GM23338 (cell line): Measurements from ENCODE around the gene TBX2. TPM values are rescaled to one million over a fixed set of nuclear protein-coding genes. Genes with fewer than 3 reads are reported as not detected.
A peak's percentile ranks its signal among the peaks of the same experiment; 100 is the strongest.

Experiments
- ATAC-seq: fragments of 200-7000 bp; cut with Tn5 transposase; 3 replicates; pipeline ENCODE4 v1.9.1; 2020
- DNase-seq: peaks from one replicate; pipeline ENCODE4 v3.0.0-alpha.2; 2015; ENCODE audit warnings: low spot score
- H2AFZ ChIP-seq: fragments of 200-600 bp; sonication (generic); 2 replicates; pipeline ENCODE4 v1.8.0; 2016; ENCODE audit warnings: antibody characterized with exemption, mild to moderate bottlenecking, moderate library complexity
- H3F3A ChIP-seq: fragments of 200-600 bp; sonication (generic); replicated peaks from 2 replicates; pipeline ENCODE4 v1.8.0; 2017; ENCODE audit warnings: antibody characterized with exemption, mixed run types, low read depth
- H3K27ac ChIP-seq: fragments of 200-600 bp; sonication (generic); 2 replicates; pipeline ENCODE4 v1.6.1; 2016; ENCODE audit warnings: low read depth
- H3K27me3 ChIP-seq: fragments of 200-600 bp; sonication (generic); 2 replicates; pipeline ENCODE4 v1.8.0; 2016; ENCODE audit warnings: mild to moderate bottlenecking, mixed run types, moderate library complexity; ENCODE audit not compliant: insufficient read depth
- H3K36me3 ChIP-seq: fragments of 200-600 bp; sonication (generic); 2 replicates; pipeline ENCODE4 v1.8.0; 2016; ENCODE audit warnings: mild to moderate bottlenecking; ENCODE audit not compliant: insufficient read depth
- H3K4me1 ChIP-seq: fragments of 200-600 bp; sonication (generic); 2 replicates; pipeline ENCODE4 v1.8.0; 2016; ENCODE audit warnings: mild to moderate bottlenecking, moderate library complexity; ENCODE audit not compliant: insufficient read depth
- H3K4me2 ChIP-seq: fragments of 200-600 bp; sonication (generic); 2 replicates; pipeline ENCODE4 v1.7.1; 2017; ENCODE audit warnings: mixed run types
- H3K4me3 ChIP-seq: fragments of 200-600 bp; sonication (generic); 2 replicates; pipeline ENCODE4 v1.6.1; 2016; ENCODE audit warnings: mixed run types
- H3K79me2 ChIP-seq: fragments of 200-600 bp; sonication (generic); replicated peaks from 2 replicates; pipeline ENCODE4 v1.8.0; 2017; ENCODE audit warnings: mild to moderate bottlenecking; ENCODE audit not compliant: insufficient read depth
- H3K9me2 ChIP-seq: fragments of 200-600 bp; sonication (generic); 2 replicates; pipeline ENCODE4 v1.8.0; 2017; ENCODE audit not compliant: insufficient read depth
- H4K20me1 ChIP-seq: fragments of 200-600 bp; sonication (generic); replicated peaks from 2 replicates; pipeline ENCODE4 v1.8.0; 2017; ENCODE audit warnings: mild to moderate bottlenecking; ENCODE audit not compliant: insufficient read depth
- H3K27ac Mint-ChIP-seq: 2 replicates; pipeline ENCODE4 v1.8.0; 2020; ENCODE audit warnings: inconsistent platforms, mild to moderate bottlenecking, moderate library complexity, mixed read lengths
- H3K27me3 Mint-ChIP-seq: 3 replicates; pipeline ENCODE4 v1.8.0; 2022; ENCODE audit warnings: low read depth, mild to moderate bottlenecking, moderate library complexity, mixed read lengths, inconsistent platforms; ENCODE audit not compliant: insufficient read depth, poor library complexity
- H3K36me3 Mint-ChIP-seq: 3 replicates; pipeline ENCODE4 v1.8.0; 2021; ENCODE audit warnings: low read depth, mild to moderate bottlenecking, inconsistent platforms, moderate library complexity, mixed read lengths
- H3K4me1 Mint-ChIP-seq: 3 replicates; pipeline ENCODE4 v1.8.0; 2020; ENCODE audit warnings: mild to moderate bottlenecking, inconsistent platforms, mixed read lengths
- H3K4me3 Mint-ChIP-seq: 3 replicates; pipeline ENCODE4 v1.8.0; 2021; ENCODE audit warnings: moderate library complexity, mild to moderate bottlenecking, inconsistent platforms, mixed read lengths
- H3K9me3 Mint-ChIP-seq: 3 replicates; pipeline ENCODE4 v1.8.0; 2020; ENCODE audit warnings: moderate library complexity, mild to moderate bottlenecking, inconsistent platforms, mixed read lengths
- STAT1 ChIP-seq: IDR thresholded peaks from one replicate; pipeline ENCODE4 v1.6.1; 2016; ENCODE audit warnings: antibody characterized with exemption; ENCODE audit not compliant: unreplicated experiment
- ZNF331 ChIP-seq: fragments of 250-450 bp; sonication (Bioruptor Pico); IDR thresholded peaks from 2 replicates; pipeline ENCODE4 v1.5.0; 2020; ENCODE audit warnings: low read depth, mild to moderate bottlenecking, moderate library complexity
- polyA plus RNA-seq: library from polyadenylated mRNA; unstranded; fragments of >200 nt; fragmentation: Nextera tagmentation; extraction: Ambion mirVana; gene quantifications from 2 replicates; pipeline ENCODE4 v1.2.1, GENCODE V29; 2016
- total RNA-seq: library from RNA; depleted of rRNA; stranded (reverse); fragments of >200 nt; shearing (Covaris generic); gene quantifications from 2 replicates; pipeline ENCODE4 v1.2.3, GENCODE V29; 2014
- TF ChIP-seq, protein P1 (sequence below): IDR thresholded peaks from 2 replicates; pipeline ENCODE4 v1.6.1; 2016; ENCODE audit warnings: antibody characterized with exemption
- TF ChIP-seq, protein P2 (sequence below): fragments of 250-450 bp; sonication (Bioruptor Pico); IDR thresholded peaks from 2 replicates; pipeline ENCODE4 v1.5.0; 2020; ENCODE audit warnings: mild to moderate bottlenecking, moderate library complexity
- TF ChIP-seq, protein P3 (sequence below), 2 experiments: fragments of 200-600 bp in 1 of 2; sonication (generic) in 1 of 2; conservative IDR thresholded peaks; 2 replicates each; pipeline versions ENCODE4 v1.5.1 to v1.6.1; 2016 to 2017; ENCODE audit warnings: antibody characterized with exemption in 2 of 2, low read depth in 2 of 2, mild to moderate bottlenecking in 2 of 2, moderate library complexity in 1 of 2

The TBX2 gene
- total and polyA plus RNA-seq, 2 experiments from 2014 or later, result not detected

DNA sequence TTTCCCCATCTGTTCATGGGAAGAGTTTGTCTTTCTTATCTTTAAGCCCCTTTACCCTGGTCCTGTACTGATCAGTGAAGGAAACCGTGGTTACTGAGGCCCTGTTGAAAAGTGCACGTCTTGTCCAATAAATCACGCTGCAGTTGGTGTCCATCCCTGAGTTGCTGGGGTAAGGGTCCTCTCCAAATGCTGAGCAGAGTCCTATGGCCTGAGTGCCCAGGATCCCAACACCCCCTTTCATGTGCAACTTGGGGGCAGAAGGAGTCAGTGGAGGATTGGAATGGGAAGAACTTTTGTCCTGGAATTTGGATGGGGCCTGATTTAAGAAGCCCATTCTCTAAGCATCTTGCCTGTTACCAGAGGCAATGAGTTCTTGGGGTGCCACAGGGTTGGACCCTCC is 7.0 kb upstream of the TBX2 start (continued):
- TF ChIP-seq, protein P1, sequence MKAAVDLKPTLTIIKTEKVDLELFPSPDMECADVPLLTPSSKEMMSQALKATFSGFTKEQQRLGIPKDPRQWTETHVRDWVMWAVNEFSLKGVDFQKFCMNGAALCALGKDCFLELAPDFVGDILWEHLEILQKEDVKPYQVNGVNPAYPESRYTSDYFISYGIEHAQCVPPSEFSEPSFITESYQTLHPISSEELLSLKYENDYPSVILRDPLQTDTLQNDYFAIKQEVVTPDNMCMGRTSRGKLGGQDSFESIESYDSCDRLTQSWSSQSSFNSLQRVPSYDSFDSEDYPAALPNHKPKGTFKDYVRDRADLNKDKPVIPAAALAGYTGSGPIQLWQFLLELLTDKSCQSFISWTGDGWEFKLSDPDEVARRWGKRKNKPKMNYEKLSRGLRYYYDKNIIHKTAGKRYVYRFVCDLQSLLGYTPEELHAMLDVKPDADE, result no peak
- TF ChIP-seq, protein P2, sequence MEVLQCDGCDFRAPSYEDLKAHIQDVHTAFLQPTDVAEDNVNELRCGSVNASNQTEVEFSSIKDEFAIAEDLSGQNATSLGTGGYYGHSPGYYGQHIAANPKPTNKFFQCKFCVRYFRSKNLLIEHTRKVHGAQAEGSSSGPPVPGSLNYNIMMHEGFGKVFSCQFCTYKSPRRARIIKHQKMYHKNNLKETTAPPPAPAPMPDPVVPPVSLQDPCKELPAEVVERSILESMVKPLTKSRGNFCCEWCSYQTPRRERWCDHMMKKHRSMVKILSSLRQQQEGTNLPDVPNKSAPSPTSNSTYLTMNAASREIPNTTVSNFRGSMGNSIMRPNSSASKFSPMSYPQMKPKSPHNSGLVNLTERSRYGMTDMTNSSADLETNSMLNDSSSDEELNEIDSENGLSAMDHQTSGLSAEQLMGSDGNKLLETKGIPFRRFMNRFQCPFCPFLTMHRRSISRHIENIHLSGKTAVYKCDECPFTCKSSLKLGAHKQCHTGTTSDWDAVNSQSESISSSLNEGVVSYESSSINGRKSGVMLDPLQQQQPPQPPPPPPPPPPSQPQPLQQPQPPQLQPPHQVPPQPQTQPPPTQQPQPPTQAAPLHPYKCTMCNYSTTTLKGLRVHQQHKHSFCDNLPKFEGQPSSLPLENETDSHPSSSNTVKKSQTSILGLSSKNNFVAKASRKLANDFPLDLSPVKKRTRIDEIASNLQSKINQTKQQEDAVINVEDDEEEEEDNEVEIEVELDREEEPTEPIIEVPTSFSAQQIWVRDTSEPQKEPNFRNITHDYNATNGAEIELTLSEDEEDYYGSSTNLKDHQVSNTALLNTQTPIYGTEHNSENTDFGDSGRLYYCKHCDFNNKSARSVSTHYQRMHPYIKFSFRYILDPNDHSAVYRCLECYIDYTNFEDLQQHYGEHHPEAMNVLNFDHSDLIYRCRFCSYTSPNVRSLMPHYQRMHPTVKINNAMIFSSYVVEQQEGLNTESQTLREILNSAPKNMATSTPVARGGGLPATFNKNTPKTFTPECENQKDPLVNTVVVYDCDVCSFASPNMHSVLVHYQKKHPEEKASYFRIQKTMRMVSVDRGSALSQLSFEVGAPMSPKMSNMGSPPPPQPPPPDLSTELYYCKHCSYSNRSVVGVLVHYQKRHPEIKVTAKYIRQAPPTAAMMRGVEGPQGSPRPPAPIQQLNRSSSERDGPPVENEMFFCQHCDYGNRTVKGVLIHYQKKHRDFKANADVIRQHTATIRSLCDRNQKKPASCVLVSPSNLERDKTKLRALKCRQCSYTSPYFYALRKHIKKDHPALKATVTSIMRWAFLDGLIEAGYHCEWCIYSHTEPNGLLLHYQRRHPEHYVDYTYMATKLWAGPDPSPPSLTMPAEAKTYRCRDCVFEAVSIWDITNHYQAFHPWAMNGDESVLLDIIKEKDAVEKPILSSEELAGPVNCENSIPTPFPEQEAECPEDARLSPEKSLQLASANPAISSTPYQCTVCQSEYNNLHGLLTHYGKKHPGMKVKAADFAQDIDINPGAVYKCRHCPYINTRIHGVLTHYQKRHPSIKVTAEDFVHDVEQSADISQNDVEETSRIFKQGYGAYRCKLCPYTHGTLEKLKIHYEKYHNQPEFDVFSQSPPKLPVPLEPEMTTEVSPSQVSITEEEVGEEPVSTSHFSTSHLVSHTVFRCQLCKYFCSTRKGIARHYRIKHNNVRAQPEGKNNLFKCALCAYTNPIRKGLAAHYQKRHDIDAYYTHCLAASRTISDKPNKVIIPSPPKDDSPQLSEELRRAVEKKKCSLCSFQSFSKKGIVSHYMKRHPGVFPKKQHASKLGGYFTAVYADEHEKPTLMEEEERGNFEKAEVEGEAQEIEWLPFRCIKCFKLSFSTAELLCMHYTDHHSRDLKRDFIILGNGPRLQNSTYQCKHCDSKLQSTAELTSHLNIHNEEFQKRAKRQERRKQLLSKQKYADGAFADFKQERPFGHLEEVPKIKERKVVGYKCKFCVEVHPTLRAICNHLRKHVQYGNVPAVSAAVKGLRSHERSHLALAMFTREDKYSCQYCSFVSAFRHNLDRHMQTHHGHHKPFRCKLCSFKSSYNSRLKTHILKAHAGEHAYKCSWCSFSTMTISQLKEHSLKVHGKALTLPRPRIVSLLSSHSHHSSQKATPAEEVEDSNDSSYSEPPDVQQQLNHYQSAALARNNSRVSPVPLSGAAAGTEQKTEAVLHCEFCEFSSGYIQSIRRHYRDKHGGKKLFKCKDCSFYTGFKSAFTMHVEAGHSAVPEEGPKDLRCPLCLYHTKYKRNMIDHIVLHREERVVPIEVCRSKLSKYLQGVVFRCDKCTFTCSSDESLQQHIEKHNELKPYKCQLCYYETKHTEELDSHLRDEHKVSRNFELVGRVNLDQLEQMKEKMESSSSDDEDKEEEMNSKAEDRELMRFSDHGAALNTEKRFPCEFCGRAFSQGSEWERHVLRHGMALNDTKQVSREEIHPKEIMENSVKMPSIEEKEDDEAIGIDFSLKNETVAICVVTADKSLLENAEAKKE, result no peak
- no peak for TF ChIP-seq STAT1

DNA sequence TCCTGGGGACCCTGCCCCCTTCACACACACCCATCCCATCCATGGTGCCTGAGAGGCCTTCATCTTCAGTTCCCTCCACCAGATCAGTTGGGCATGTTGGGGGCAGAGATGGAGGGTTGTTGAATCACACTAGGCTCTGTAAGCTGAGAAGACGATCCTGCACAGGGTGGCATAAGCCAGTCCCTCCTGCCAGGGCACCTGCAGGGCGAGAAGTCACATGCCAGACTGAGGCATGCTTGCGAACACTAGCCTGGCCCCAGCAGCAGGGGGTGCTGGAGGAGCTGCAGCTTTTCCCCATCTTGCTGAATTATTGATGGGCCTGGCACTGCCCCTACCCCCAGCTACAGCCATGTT is 6.1 kb upstream of the TBX2 start:
- peaks cover 61% of the 10 kb centered on the region for H3K27me3 Mint-ChIP-seq
- peaks cover 66% of the 10 kb centered on the region for H3K27me3 ChIP-seq
- H3K4me3 ChIP-seq, result no peak overlapping the region
- H3K4me1 Mint-ChIP-seq, result peaks cover 12% of the 10 kb centered on the region
- H3F3A ChIP-seq, result no peaks in the 10 kb centered on the region
- no peak overlapping the region for H3K27ac ChIP-seq
- no peaks in the 10 kb centered on the region for H3K79me2 ChIP-seq
- H3K9me3 Mint-ChIP-seq, result peaks cover 8% of the 10 kb centered on the region; the same call in 2 of the 3 replicates
- no peaks in the 10 kb centered on the region for H3K36me3 ChIP-seq
- H3K27ac Mint-ChIP-seq, result no peak overlapping the region
- ATAC-seq (no peak), DNase-seq (no peak)
- no peaks in the 10 kb centered on the region; the same call in 2 of the 3 replicates for H3K36me3 Mint-ChIP-seq
- peaks cover 6% of the 10 kb centered on the region; the same call in 1 of the 2 replicates for H4K20me1 ChIP-seq
- H3K9me2 ChIP-seq, result no peaks in the 10 kb centered on the region
- H2AFZ ChIP-seq, result no peak overlapping the region
- TF ChIP-seq, protein P2, result no peak
- TF ChIP-seq ZNF331 (CRISPR knock-in tag), result no peak
- TF ChIP-seq, protein P3, sequence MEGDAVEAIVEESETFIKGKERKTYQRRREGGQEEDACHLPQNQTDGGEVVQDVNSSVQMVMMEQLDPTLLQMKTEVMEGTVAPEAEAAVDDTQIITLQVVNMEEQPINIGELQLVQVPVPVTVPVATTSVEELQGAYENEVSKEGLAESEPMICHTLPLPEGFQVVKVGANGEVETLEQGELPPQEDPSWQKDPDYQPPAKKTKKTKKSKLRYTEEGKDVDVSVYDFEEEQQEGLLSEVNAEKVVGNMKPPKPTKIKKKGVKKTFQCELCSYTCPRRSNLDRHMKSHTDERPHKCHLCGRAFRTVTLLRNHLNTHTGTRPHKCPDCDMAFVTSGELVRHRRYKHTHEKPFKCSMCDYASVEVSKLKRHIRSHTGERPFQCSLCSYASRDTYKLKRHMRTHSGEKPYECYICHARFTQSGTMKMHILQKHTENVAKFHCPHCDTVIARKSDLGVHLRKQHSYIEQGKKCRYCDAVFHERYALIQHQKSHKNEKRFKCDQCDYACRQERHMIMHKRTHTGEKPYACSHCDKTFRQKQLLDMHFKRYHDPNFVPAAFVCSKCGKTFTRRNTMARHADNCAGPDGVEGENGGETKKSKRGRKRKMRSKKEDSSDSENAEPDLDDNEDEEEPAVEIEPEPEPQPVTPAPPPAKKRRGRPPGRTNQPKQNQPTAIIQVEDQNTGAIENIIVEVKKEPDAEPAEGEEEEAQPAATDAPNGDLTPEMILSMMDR (conservative IDR thresholded peaks at IDR 0.05; ENCODE audit: low read depth in 2 of 2), result peak; percentile 23 to 48; a peak in 3 of 4 replicates
- H3K4me3 Mint-ChIP-seq, result no peak overlapping the region
- H3K4me2 ChIP-seq, result no peak overlapping the region
- H3K4me1 ChIP-seq, result no peaks in the 10 kb centered on the region; the same call in 1 of the 2 replicates
